Activated effector memory CD4-positive, alpha-beta T cell treated with Interleukin-2 at 50 U/mL for 16 hours (primary cell): ENCODE data around the gene OR2T1.
"Not testable (repeated sequence)": the region's sequence is repeated elsewhere in the genome, so short reads cannot be mapped to it uniquely, and the experiment has no call there.

Experiments used
- DNase-seq: peaks from one replicate; pipeline ENCODE4 v3.0.0-alpha.2; 2020

The OR2T1 gene, protein sequence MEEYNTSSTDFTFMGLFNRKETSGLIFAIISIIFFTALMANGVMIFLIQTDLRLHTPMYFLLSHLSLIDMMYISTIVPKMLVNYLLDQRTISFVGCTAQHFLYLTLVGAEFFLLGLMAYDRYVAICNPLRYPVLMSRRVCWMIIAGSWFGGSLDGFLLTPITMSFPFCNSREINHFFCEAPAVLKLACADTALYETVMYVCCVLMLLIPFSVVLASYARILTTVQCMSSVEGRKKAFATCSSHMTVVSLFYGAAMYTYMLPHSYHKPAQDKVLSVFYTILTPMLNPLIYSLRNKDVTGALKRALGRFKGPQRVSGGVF

DNA sequence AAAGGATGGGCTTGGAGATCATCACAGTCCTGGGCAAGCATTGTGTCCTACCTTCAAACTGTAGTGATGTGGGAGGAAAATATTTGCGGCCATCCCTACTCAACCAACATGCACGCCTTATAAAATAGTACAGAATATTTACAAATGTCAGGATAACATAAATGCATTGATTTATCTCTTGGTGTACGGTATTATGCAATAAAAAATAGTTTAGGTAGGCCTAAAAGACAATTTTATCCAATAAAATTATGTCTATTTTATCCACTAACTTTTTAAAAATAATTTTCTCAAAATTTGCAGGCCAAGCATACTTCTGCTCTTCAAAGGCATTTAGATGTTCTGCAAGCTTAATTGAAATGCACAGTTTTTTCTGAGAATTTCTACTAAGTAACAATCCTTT, at the start of gene OR2T1:
Gene OR2T1 (plus strand): TSS at position 301 of the 400 bp plus-strand sequence. CDS start 3,100 bp downstream, outside the sequence.
- DNase-seq = no peak

DNA sequence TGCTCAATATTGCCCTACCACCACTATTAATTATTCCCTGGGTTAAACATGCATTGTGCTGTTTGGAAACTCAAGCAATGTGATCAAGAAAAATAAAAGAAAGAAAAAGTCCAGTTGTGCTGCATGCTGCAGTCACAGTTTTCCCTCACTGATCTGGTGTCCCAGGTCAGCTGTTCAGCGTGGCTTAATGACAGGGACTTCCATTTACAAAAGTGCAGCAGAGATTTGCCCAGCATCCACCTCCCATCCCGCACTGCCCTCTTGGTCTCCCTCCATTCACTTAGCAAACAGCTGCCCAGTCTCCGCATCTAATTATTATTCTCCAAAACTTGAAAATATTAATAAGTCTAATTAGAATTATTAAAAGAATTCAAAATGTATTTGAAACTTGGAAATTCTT, 43.4 kb upstream of the OR2T1 start:
- DNase-seq = no peak

- no peak for DNase-seq
These were observed 41.6 kb upstream of the OR2T1 start, which contains the start of gene OR2T4 for GRCh38 chr1:248361121-248361715. TSS of gene OR2T4 (plus strand) at chr1:248361665. CDS start at chr1:248361665, 0 bp downstream.

GRCh38 chr1:248366609-248367008, 36.2 kb upstream of the OR2T1 start:
- no peak for DNase-seq

GRCh38 chr1:248372394-248372793, 30.5 kb upstream of the OR2T1 start:
- no peak for DNase-seq

- no peak for DNase-seq
These were observed 29.1 kb upstream of the OR2T1 start for GRCh38 chr1:248373761-248374160.

DNA sequence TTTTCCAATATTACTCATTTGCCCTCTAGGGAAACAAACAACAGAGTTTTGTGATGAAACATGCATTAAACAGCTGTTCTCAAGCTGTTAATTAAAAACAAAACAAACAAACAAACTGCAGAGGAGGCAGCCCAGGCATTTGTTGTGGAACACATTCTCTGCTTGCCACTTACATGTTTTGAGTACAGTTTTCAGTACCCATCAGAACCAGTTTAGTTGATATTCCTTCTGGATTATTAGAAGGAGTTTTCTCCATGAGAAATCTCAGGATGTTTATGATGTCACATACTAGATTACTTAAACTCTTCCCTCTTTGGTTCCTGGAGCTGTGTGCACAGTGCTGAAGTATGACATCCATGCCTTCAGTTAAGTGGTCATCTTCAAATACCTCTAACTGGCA, 27.4 kb upstream of the OR2T1 start, which contains the start of gene OR2T6:
Gene OR2T6 (plus strand): TSS at position 301 of the 400 bp plus-strand sequence. CDS start 11,863 bp downstream, outside the sequence.
- no peak for DNase-seq

DNA sequence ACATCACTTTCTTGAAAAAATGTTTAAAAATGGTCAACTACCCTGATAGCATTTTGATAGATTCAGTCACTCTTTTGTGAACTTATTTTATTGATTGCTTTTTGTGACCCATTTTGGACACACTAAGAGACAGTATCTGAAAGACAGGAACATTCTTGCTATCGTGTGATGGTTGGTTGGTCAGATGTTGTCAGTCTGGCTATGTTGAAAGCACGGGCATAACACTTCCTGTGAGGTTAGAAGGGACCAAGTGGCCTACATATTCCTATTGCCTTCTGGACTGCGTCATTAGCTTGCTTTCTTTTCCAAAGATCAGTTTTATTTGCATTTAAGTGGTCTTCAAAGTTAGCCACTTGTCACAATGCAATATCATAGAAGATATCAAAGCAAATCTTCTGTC, 25.9 kb upstream of the OR2T1 start:
- no peak for DNase-seq

DNA sequence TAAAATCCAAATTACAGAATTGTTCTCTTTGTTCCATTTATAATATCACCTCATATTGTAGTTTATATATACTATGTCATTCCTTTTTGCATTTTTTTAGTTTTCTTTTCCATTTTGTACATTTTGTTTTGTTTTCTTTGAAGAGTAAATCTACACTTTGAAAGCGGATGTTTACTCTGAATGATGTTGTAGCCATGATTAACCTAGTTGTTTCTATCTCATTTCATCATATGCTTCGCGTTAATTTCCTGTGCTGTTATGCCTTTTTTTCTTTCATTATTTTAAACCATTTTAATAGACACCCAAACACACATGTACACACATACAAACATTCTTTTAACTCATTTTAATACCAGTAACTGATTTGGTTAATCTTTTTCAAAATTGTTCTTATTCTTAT, 22.0 kb upstream of the OR2T1 start:
- DNase-seq = no peak

GRCh38 chr1:248388426-248388825, 14.4 kb upstream of the OR2T1 start:
- no peak for DNase-seq

DNA sequence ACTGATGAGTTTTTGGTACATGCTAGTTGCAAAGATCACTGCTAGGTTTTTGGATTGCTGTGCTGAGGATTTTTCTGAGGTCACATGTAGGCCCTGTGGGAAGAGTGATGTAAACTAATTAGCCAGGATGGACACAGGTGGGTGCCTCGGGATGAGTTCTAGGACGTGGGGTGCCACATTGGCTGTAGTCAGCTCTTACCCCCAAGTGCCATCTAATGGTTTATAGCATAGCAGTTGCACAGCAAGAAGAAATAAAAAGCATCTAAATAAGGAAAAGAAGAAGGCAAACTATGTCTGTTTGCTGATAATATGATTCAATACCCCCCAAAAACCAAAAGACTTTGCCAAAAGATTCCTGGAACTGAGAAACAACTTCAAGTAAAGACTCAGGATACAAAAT, 9.8 kb upstream of the OR2T1 start:
- no peak for DNase-seq

- DNase-seq = no peak
These were observed 1.2 kb downstream of the OR2T1 start for GRCh38 chr1:248404024-248404423.

DNA sequence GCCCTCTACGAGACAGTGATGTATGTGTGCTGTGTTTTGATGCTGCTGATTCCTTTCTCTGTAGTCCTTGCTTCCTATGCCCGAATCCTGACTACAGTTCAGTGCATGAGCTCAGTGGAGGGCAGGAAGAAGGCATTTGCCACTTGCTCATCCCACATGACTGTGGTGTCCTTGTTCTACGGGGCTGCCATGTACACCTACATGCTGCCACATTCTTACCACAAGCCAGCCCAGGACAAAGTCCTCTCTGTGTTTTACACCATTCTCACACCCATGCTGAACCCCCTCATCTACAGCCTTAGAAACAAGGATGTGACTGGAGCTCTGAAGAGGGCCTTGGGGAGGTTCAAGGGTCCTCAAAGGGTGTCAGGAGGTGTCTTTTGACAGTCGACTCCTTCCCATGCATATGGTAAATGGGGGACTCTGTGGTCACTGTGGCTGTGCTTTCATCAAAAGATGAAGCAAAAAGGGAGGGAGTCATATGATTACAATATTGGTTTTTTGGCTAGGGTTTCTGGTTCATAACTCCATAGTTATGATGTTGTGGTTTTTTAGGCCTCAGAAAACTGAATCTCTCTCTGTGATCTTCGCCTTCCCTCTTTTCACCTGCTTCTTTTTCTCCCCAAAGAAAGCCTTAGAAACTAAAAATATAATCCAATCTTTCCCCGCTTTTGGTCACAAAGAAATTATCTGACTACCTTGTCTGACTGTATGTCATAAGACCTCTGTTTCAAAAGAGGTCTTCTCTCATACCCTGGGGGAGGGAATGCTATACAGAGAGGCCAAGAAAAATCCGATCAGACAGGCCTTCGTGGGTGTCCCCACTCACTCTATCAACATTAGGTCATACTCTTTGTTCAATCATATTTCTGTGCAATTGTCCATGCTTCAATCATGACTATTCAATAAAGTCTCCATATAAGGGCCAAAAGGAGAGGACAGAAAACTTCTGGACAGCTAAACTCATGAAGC, 4.2 kb downstream of the OR2T1 start:
- DNase-seq = no peak

DNA sequence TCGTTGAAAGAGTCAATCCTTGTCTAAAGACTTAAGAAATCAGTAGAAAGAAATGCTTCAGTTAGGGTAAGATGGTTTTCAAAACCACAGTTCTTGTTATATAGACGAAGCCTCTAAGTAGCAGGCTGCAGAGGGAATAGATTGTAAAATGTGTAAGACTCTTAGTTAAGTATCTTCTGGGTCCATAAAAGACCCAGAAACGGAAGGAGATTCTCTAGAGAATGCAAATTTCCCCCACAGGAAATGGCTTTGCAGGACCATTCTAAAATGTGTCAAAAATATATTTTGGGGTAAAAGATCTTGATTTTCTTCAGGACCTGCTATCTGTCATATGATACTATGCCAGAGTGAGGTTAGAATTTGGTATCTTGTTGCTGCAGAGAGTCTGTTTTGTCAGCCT, 13.4 kb downstream of the OR2T1 start:
- DNase-seq = no peak

GRCh38 chr1:248417854-248418253, 15.0 kb downstream of the OR2T1 start:
- no peak for DNase-seq

DNA sequence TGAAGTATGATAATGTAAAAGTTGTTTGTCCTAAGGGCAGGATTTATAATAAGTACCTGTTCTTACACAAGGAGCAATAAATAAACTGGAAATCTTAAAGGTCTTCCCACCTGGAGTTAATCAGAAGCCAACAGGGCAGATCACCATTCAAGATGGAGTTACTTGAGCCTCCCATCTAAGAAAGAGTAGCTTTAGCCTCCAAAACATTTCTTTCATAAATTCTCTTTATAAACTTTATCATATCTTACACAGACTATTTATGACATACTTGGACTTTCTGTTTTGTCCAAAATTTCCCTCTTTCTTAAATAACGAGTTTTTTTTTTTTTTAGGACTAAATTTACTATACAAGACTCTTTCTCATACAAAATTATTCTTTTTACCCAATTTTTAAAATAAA, 18.5 kb downstream of the OR2T1 start:
- DNase-seq = no peak

GRCh38 chr1:248427526-248428191, 24.8 kb downstream of the OR2T1 start:
- not testable (repeated sequence) for DNase-seq

GRCh38 chr1:248428192-248428533, 25.3 kb downstream of the OR2T1 start:
- not testable (repeated sequence) for DNase-seq

DNA sequence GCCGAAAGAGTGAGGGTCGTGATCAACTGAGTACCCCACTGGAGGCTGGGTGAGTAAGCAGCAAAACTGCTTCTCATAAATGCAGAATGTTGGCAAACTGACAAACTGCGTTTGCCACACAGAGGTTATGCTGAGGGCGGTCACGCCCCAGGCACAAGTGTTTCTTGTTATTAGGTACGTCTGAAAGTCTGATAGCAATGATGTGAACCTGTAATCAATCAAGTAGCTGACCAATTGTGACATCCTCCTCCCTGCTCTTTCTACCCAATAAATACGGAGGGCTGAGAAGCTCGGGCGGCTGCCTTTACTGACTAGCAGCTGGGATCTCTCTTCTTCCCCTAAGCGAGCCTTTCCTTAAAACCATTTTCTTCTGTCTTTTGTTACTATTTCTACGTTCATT, 28.8 kb downstream of the OR2T1 start:
- DNase-seq = not testable (repeated sequence)

DNA sequence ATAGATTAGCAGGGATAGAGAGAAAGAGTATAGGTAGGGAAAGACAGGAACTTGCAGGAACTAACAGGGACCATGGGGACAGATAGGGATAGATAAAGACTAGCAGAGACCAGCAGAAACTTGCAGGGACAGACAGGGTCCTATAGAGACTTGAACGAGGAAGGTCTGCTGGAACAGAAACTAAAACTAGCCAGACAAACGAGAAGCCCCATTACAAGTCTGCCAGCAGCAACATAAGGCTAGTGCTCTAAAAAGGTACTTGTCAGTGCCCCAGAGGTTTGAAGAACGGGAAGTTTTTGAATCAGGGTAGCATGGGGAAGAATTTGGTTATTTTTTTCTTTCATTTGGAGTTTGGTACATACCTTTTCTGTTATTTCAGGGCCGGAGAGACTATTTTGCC, 29.4 kb downstream of the OR2T1 start:
- not testable (repeated sequence) for DNase-seq

GRCh38 chr1:248433811-248434415, 31.1 kb downstream of the OR2T1 start:
- not testable (repeated sequence) for DNase-seq

- not testable (repeated sequence) for DNase-seq
These were observed 32.1 kb downstream of the OR2T1 start for GRCh38 chr1:248434913-248435312.
